BE2C (cell line): ENCODE results near the gene SLC38A8.

Experiments
- DNase-seq: peaks from one replicate; pipeline ENCODE4 v3.0.0-alpha.2; 2020
- H3K27me3 ChIP-seq: fragments of 250-450 bp; sonication (Bioruptor Pico); 2 replicates; pipeline ENCODE4 v1.5.1; 2020; ENCODE audit warnings: mild to moderate bottlenecking
- H3K36me3 ChIP-seq: fragments of 250-450 bp; sonication (Bioruptor Pico); 2 replicates; pipeline ENCODE4 v1.5.1; 2020; ENCODE audit warnings: mild to moderate bottlenecking
- H3K4me1 ChIP-seq: fragments of 250-450 bp; sonication (Bioruptor Pico); 2 replicates; pipeline ENCODE4 v1.5.1; 2020
- H3K4me3 ChIP-seq: 2 replicates; pipeline ENCODE4 v1.5.1; 2011; ENCODE audit warnings: low read depth, low read length
- H3K9me3 ChIP-seq: fragments of 250-450 bp; sonication (Bioruptor Pico); 2 replicates; pipeline ENCODE4 v1.5.1; 2020
- CTCF ChIP-seq: IDR thresholded peaks from 2 replicates; pipeline ENCODE4 v1.5.1; 2012; ENCODE audit warnings: mild to moderate bottlenecking, low read depth, low read length

The SLC38A8 gene

GRCh38 chr16:84036131-84036530 is 6.5 kb downstream of the SLC38A8 start:
- H3K4me1 ChIP-seq, result no peaks in the 10 kb centered on the region
- no peak for DNase-seq
- H3K36me3 ChIP-seq, result no peaks in the 10 kb centered on the region
- no peak overlapping the region for H3K4me3 ChIP-seq
- H3K9me3 ChIP-seq, result no peaks in the 10 kb centered on the region
- TF ChIP-seq CTCF, result no peak
- H3K27me3 ChIP-seq, result peaks cover 27% of the 10 kb centered on the region

GRCh38 chr16:84034516-84034915 is 8.1 kb downstream of the SLC38A8 start:
- H3K27me3 ChIP-seq, result peaks cover 11% of the 10 kb centered on the region
- TF ChIP-seq CTCF, result no peak
- H3K9me3 ChIP-seq, result no peaks in the 10 kb centered on the region
- no peak overlapping the region for H3K4me3 ChIP-seq
- no peaks in the 10 kb centered on the region for H3K4me1 ChIP-seq
- DNase-seq, result no peak
- H3K36me3 ChIP-seq, result no peaks in the 10 kb centered on the region

GRCh38 chr16:84033251-84034195 is 9.1 kb downstream of the SLC38A8 start:
- H3K4me3 ChIP-seq, result no peak overlapping the region
- DNase-seq, result no peak
- no peaks in the 10 kb centered on the region for H3K9me3 ChIP-seq
- no peaks in the 10 kb centered on the region for H3K36me3 ChIP-seq
- peaks cover 1% of the 10 kb centered on the region for H3K27me3 ChIP-seq
- H3K4me1 ChIP-seq, result no peaks in the 10 kb centered on the region
- no peak for TF ChIP-seq CTCF

GRCh38 chr16:84032458-84033178 is 10.0 kb downstream of the SLC38A8 start:
- H3K27me3 ChIP-seq, result no peaks in the 10 kb centered on the region; the same call in 1 of the 2 replicates
- no peaks in the 10 kb centered on the region for H3K36me3 ChIP-seq

GRCh38 chr16:84031556-84031955 is 11.0 kb downstream of the SLC38A8 start:
- Histone ChIP-seq H3K9me3 (no peaks in the 10 kb centered on the region), H3K36me3 (no peaks in the 10 kb centered on the region), H3K27me3 (no peaks in the 10 kb centered on the region; the same call in 1 of the 2 replicates), H3K4me1 (no peaks in the 10 kb centered on the region), H3K4me3 (no peak overlapping the region)
- no peak for DNase-seq
- no peak for TF ChIP-seq CTCF

More at GRCh38 chr16:84032458-84033178, 10.0 kb downstream of the SLC38A8 start:
- Histone ChIP-seq H3K9me3 (no peaks in the 10 kb centered on the region), H3K4me3 (no peak overlapping the region), H3K4me1 (no peaks in the 10 kb centered on the region)
- no peak for TF ChIP-seq CTCF
- DNase-seq, result no peak
